ENCODE data around the gene PLA2G7. TPM values are rescaled to one million over a fixed set of nuclear protein-coding genes. Genes with fewer than 3 reads are reported as not detected.

The PLA2G7 gene
- total RNA-seq, 4 donors from 2014 or later: 10.0 to 14.3 (median 11.6) TPM

DNA sequence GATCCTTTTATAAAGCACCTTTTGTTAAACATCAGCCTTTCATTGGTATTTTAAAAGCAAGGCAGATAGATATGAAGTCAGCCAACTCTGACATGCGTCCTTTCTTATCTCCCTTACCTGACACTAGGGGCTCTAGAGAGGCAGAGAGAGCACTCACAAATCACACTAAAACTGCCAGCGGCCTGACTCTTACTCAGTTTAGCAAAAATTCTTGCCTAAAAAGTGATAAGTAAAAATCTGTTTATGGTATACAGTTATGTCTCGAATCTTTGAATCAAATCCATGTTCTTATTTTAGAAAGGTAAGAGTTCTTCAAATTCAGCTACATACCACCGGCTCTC, 57.9 kb downstream of the PLA2G7 start:
- Histone ChIP-seq H3K4me3 (replicated peaks in 1 of 3) (no peak overlapping the region), H3K27ac (no peak overlapping the region), H3K4me1 (no peaks in the 10 kb centered on the region), H3K9me3 (no peaks in the 10 kb centered on the region), H3K27me3 (no peaks in the 10 kb centered on the region), H3K36me3 (peaks cover 0 to 5% of the 10 kb centered on the region in 2 donors)
- intact Hi-C loops (cut with DNase I): no loop called here
- 72 to 74% methylated on average over 4 of the region's 4 CpGs for WGBS, 2 donors
- TF ChIP-seq, protein P1, sequence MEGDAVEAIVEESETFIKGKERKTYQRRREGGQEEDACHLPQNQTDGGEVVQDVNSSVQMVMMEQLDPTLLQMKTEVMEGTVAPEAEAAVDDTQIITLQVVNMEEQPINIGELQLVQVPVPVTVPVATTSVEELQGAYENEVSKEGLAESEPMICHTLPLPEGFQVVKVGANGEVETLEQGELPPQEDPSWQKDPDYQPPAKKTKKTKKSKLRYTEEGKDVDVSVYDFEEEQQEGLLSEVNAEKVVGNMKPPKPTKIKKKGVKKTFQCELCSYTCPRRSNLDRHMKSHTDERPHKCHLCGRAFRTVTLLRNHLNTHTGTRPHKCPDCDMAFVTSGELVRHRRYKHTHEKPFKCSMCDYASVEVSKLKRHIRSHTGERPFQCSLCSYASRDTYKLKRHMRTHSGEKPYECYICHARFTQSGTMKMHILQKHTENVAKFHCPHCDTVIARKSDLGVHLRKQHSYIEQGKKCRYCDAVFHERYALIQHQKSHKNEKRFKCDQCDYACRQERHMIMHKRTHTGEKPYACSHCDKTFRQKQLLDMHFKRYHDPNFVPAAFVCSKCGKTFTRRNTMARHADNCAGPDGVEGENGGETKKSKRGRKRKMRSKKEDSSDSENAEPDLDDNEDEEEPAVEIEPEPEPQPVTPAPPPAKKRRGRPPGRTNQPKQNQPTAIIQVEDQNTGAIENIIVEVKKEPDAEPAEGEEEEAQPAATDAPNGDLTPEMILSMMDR (IDR thresholded peaks at IDR 0.05): peak in 2 of 6 experiments; percentile 21 to 39
- no peak for TF ChIP-seq POLR2A (IDR thresholded peaks at IDR 0.05)
- DNase-seq: no peak

DNA sequence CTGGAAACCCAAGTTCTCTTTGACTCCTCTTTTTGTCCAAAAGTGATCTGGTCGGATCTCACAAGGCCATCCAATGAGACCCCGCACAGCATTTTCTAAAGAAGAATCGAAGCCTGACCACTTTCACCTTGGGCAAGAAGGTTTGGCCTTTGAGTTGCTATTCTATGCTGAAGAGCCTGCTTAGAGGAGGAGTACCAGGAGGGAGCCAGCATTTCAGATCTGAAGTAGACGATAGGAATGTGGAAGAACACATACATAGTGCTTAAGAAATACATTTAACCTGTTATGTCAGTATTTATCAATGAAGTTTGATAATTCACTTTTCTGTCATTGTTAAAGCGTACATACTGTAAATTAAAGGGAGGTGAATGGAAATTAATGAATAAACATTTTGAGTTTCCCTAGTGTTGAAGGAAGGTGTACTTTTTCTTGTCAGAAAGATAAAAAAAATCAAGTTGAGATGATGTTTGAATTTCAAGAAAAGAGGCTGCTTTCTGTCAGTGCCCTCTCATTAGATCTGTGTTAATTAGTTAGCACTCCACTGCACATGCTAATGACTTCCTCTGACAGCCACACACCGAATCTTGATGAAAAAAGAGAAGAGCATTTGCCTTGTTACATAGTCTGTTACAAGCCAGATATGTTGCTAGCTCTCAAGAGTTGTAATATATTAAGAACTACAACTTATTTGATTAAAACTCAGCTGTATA, 58.4 kb downstream of the PLA2G7 start:
- 77 to 80% methylated on average over 6 of the region's 6 CpGs for WGBS, 2 donors
- H3K36me3 ChIP-seq: peaks cover 2 to 5% of the 10 kb centered on the region in 2 donors
- TF ChIP-seq POLR2A (IDR thresholded peaks at IDR 0.05): no peak
- TF ChIP-seq, protein P1 (IDR thresholded peaks at IDR 0.05): no peak

DNA sequence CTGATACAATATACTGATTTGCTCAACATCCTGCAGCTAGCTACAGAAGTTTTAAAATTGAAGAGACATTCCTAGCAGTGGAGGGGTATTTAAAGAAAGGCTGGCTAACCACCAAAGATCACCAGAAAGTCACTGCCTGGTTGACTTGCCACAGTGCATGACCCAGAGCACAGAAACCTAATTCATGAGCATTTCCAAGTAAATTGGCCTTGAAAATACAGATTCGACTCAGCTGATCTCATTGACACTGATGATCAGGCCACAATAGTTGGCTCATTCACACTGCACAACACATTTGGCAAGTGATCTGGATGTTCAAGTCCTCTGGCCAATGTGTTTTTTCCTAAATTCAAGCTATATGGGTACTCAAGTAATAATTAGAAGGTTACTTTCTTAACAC, 60.8 kb downstream of the PLA2G7 start:
- TF ChIP-seq, protein P1 (IDR thresholded peaks at IDR 0.05): no peak
- no peak for TF ChIP-seq POLR2A (IDR thresholded peaks at IDR 0.05)
- no peak overlapping the region for H3K4me3 ChIP-seq (replicated peaks in 1 of 3)
- 67 to 73% methylated on average over 1 of the region's 1 CpG for WGBS, 2 donors
- H3K4me1 ChIP-seq: no peaks in the 10 kb centered on the region
- H3K9me3 ChIP-seq: no peaks in the 10 kb centered on the region
- intact Hi-C loops (cut with DNase I): no loop called here
- H3K27me3 ChIP-seq: no peaks in the 10 kb centered on the region
- DNase-seq: no peak
- no peak overlapping the region for H3K27ac ChIP-seq
- peaks cover 3 to 10% of the 10 kb centered on the region in 2 donors for H3K36me3 ChIP-seq

More for the DNA sequence above, 58.4 kb downstream of the PLA2G7 start:
- no peaks in the 10 kb centered on the region for H3K9me3 ChIP-seq
- no peaks in the 10 kb centered on the region for H3K27me3 ChIP-seq
- no peaks in the 10 kb centered on the region for H3K4me1 ChIP-seq
- DNase-seq: no peak
- intact Hi-C loops (cut with DNase I): no loop called here
- H3K4me3 ChIP-seq (replicated peaks in 1 of 3): no peak overlapping the region
- H3K27ac ChIP-seq: no peak overlapping the region

DNA sequence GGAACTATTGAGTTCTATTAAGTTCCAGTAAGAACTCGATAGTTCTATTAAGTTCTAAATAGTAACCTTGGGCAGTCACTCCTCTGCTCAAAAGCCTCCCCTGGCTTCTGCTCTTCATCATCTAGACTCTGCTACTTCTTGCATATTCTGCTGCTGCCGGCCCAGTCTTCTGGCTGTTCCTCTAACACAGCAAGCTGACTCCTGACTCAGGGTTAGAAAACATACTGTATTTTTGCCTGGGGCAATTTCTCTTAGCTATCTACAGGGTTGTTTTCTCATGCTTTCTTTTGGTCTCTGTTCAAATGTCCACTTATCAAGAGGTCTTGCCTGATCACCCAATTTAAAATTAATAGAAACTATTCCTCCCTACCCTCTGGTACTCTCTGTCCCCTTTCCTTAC, 67.8 kb downstream of the PLA2G7 start:
- H3K4me3 ChIP-seq (replicated peaks in 1 of 3): no peak overlapping the region
- TF ChIP-seq POLR2A (IDR thresholded peaks at IDR 0.05): no peak
- TF ChIP-seq, protein P1 (IDR thresholded peaks at IDR 0.05): no peak
- H3K36me3 ChIP-seq: peaks cover 8 to 10% of the 10 kb centered on the region in 2 donors
- DNase-seq: no peak
- no peaks in the 10 kb centered on the region for H3K27me3 ChIP-seq
- H3K27ac ChIP-seq: no peak overlapping the region
- H3K9me3 ChIP-seq: no peaks in the 10 kb centered on the region
- intact Hi-C loops (cut with DNase I): no loop called here
- 89 to 96% methylated on average over 2 of the region's 2 CpGs for WGBS, 2 donors
- no peaks in the 10 kb centered on the region for H3K4me1 ChIP-seq

DNA sequence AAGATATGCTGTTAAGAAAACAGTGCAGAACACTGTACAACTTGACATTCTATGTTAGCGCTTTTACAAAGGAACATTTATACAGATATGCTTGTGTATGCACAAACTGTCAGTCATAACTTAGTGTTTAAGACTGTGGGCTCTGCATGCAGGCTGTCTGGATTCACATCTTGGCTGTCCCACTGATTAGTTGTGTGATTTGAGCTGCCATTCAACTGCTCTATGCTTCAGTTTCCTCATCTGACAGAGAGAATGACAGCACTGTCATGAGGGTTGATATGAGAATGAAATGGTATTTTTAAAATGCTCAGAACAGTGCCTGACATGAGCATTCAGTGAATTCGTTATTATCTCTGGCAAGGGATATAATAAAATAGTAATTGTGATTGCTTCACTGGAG, 73.7 kb downstream of the PLA2G7 start:
- Histone ChIP-seq H3K36me3 (peaks cover 0 to 9% of the 10 kb centered on the region in 2 donors), H3K27ac (no peak overlapping the region), H3K27me3 (no peaks in the 10 kb centered on the region), H3K4me1 (no peaks in the 10 kb centered on the region), H3K4me3 (replicated peaks in 1 of 3) (no peak overlapping the region), H3K9me3 (no peaks in the 10 kb centered on the region)
- WGBS, 2 donors: 86 to 91% methylated on average over 2 of the region's 2 CpGs
- intact Hi-C loops (cut with DNase I): no loop called here
- TF ChIP-seq, protein P1 (IDR thresholded peaks at IDR 0.05): no peak
- TF ChIP-seq POLR2A (IDR thresholded peaks at IDR 0.05): no peak
- no peak for DNase-seq
